Measurements from ENCODE around the gene CBX4.

CBX4 gene

GRCh38 chr17:79795795-79796443 lies 43.3 kb downstream of the CBX4 start:
- peaks cover 64 to 81% (median 72%) of the 10 kb centered on the region in 11 experiments for H3K27me3 ChIP-seq
- H3K4me1 ChIP-seq: peaks cover 44 to 63% (median 51%) of the 10 kb centered on the region in 10 experiments
- no peaks in the 10 kb centered on the region for H3K9me3 ChIP-seq (replicated peaks in 1 of 11)
- H3K4me2 ChIP-seq: peak overlapping the region; percentile 80 to 99 (median 93)
- H3K4me3 ChIP-seq: peak overlapping the region; percentile 67 to 87 (median 74)
- peaks cover 11 to 85% (median 75%) of the 10 kb centered on the region in 11 experiments; a peak in 20 of 22 replicates for H4K20me1 ChIP-seq
- H3K9ac ChIP-seq: peak overlapping the region; percentile 76 to 87 (median 83); a peak in 20 of 22 replicates
- peaks cover 8 to 23% (median 16%) of the 10 kb centered on the region in 11 experiments; a peak in 21 of 22 replicates for H3K36me3 ChIP-seq
- TF ChIP-seq Cebpa-rat (IDR thresholded peaks at IDR 0.05): no peak
- H3K27ac ChIP-seq: 0 out of 22 replicates have a peak overlapping the region, but pooled peaks of 1 of the 11 experiments have one; percentile 7

DNA sequence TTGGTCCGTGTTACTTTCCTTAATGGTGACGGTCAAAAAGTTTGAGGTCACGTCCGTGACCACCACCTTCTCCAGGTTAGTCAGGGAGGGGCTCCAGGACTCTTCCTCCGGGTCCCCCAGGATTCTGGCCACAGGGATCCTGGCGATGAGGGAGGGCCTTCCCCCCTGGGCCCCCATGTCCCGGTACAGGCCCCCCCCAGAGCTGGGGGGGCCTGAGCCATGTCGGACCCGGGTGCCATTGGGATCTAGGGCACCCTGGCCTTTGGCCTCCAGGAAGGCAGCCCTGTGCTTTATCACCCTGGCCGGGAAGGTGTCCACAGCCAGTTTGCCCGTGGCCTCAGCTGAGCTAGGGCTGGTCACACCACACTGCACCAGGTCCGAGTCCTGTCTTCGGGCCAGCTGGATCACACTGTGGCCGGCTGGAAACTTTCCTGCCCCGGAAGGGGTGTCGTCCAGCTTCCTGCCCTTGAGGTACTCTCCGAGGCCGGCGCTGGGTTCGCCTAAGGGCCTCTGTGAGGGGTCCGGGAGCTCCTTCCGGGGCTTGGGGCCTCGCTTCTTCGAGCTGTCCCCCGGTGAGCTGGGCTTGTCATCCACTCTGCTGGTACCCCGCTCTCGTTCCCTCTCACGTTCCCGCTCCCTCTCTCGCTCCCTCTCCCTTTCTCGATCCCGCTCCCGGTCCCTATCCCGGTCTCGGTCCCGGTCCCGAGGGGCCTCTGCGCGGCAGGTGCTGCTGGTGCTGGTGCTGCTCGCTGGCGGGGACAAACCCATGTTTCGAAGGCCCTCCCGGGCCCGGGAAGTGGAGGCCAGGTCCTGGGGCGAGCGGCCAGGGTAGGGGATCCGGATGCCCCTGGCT lies 44.4 kb downstream of the CBX4 start:
- Histone ChIP-seq H3K4me2 (peak overlapping the region in 9 of 11 experiments; percentile 1 to 32 (median 14); a peak in 4 of 22 replicates), H3K4me1 (peaks cover 41 to 59% (median 47%) of the 10 kb centered on the region in 10 experiments), H4K20me1 (peaks cover 11 to 86% (median 76%) of the 10 kb centered on the region in 11 experiments; a peak in 20 of 22 replicates), H3K27ac (no peak overlapping the region), H3K9me3 (replicated peaks in 1 of 11) (no peaks in the 10 kb centered on the region), H3K4me3 (no peak overlapping the region), H3K9ac (no peak overlapping the region), H3K27me3 (peaks cover 64 to 81% (median 72%) of the 10 kb centered on the region in 11 experiments), H3K36me3 (peaks cover 8 to 23% (median 16%) of the 10 kb centered on the region in 11 experiments; a peak in 21 of 22 replicates)
- TF ChIP-seq Cebpa-rat (IDR thresholded peaks at IDR 0.05): no peak

GRCh38 chr17:79793924-79794304 lies 45.3 kb downstream of the CBX4 start:
- peak overlapping the region in 2 of 11 experiments; percentile 12 to 24; a peak in 3 of 22 replicates for H3K4me2 ChIP-seq
- TF ChIP-seq Cebpa-rat (IDR thresholded peaks at IDR 0.05): no peak
- H3K4me1 ChIP-seq: peaks cover 36 to 56% (median 43%) of the 10 kb centered on the region in 10 experiments
- H3K9me3 ChIP-seq (replicated peaks in 1 of 11): no peaks in the 10 kb centered on the region
- H3K27ac ChIP-seq: no peak overlapping the region
- H3K27me3 ChIP-seq: peaks cover 64 to 81% (median 72%) of the 10 kb centered on the region in 11 experiments
- H4K20me1 ChIP-seq: peaks cover 11 to 86% (median 76%) of the 10 kb centered on the region in 11 experiments; a peak in 20 of 22 replicates
- no peak overlapping the region for H3K9ac ChIP-seq
- H3K36me3 ChIP-seq: peaks cover 8 to 23% (median 16%) of the 10 kb centered on the region in 11 experiments; a peak in 21 of 22 replicates
- H3K4me3 ChIP-seq: no peak overlapping the region

GRCh38 chr17:79792984-79793923 lies 46.0 kb downstream of the CBX4 start:
- peaks cover 8 to 23% (median 16%) of the 10 kb centered on the region in 11 experiments; a peak in 21 of 22 replicates for H3K36me3 ChIP-seq
- H3K9me3 ChIP-seq (replicated peaks in 1 of 11): no peaks in the 10 kb centered on the region
- H3K27me3 ChIP-seq: peaks cover 64 to 81% (median 72%) of the 10 kb centered on the region in 11 experiments
- no peak overlapping the region for H3K9ac ChIP-seq
- peaks cover 30 to 50% (median 36%) of the 10 kb centered on the region in 10 experiments for H3K4me1 ChIP-seq
- peaks cover 11 to 86% (median 77%) of the 10 kb centered on the region in 11 experiments; a peak in 20 of 22 replicates for H4K20me1 ChIP-seq
- H3K27ac ChIP-seq: no peak overlapping the region
- no peak for TF ChIP-seq Cebpa-rat (IDR thresholded peaks at IDR 0.05)
- no peak overlapping the region for H3K4me3 ChIP-seq
- no peak overlapping the region; a peak in 1 of 22 replicates for H3K4me2 ChIP-seq

- no peak for TF ChIP-seq Cebpa-rat (IDR thresholded peaks at IDR 0.05)
- Histone ChIP-seq H4K20me1 (peaks cover 11 to 89% (median 81%) of the 10 kb centered on the region in 11 experiments; a peak in 20 of 22 replicates), H3K27me3 (peaks cover 67 to 83% (median 74%) of the 10 kb centered on the region in 11 experiments), H3K27ac (no peak overlapping the region), H3K4me3 (no peak overlapping the region), H3K4me1 (peaks cover 23 to 44% (median 30%) of the 10 kb centered on the region in 10 experiments), H3K4me2 (no peak overlapping the region), H3K36me3 (peaks cover 8 to 23% (median 16%) of the 10 kb centered on the region in 11 experiments; a peak in 21 of 22 replicates), H3K9me3 (replicated peaks in 1 of 11) (no peaks in the 10 kb centered on the region), H3K9ac (no peak overlapping the region)
These were observed 46.8 kb downstream of the CBX4 start for GRCh38 chr17:79792341-79792871.

- TF ChIP-seq Cebpa-rat (IDR thresholded peaks at IDR 0.05): no peak
- Histone ChIP-seq H3K36me3 (peaks cover 8 to 25% (median 16%) of the 10 kb centered on the region in 11 experiments; a peak in 21 of 22 replicates), H3K9me3 (replicated peaks in 1 of 11) (no peaks in the 10 kb centered on the region), H3K9ac (no peak overlapping the region), H3K4me2 (peak overlapping the region in 5 of 11 experiments; percentile 16 to 57 (median 42); a peak in 4 of 22 replicates), H3K27me3 (peaks cover 73 to 89% (median 80%) of the 10 kb centered on the region in 11 experiments), H4K20me1 (peaks cover 11 to 96% (median 87%) of the 10 kb centered on the region in 11 experiments; a peak in 20 of 22 replicates), H3K27ac (no peak overlapping the region), H3K4me3 (0 out of 20 replicates have a peak overlapping the region, but pooled peaks of 1 of the 10 experiments have one; percentile 27), H3K4me1 (peaks cover 23 to 44% (median 33%) of the 10 kb centered on the region in 10 experiments)
These were observed 47.5 kb downstream of the CBX4 start for GRCh38 chr17:79791735-79792161.

DNA sequence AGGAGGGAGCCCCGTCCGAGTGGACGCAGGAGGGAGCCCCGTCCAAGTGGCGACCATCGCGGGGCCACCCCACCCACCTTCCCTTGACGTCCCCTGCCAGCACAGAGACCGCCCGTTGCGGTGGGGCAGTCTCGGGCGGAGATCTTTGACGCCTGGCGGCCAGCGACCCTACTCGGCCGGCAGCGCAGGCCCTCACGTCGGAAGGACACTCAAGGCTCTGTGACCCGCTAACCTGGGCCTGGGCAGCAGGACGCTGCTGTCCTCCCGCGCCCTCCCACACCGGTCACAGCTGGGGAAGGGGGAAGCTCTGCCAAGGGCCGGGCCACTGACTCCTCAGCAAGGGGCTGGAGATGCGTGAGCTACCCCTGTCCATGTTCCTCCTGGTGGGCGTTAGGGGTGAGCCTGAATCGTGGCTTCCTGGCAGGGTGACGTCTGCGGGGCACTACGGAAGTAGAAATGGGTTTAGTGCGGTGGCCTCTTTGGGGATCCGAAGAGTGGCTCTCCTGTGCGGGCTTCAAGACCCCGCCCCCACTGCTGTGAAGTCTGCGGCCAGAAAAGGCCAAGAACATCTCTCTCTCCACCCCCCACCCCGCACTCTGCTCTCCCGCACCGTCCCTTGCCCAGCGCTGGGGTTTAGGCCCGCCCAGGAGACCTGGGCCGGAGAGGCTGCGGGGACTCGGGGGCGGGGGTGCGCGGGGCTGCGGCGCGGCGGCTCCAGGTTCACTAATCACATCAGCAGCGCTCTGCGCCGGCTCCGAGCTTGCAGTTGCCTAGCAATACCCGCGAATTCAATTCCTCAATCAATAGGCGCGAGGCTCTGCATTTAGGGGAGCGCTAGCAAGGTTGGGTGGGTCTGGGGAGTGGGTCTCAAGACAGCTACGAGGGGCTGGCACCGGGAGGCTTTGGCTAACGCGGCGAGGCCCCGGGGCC lies 48.2 kb downstream of the CBX4 start:
- H3K4me2 ChIP-seq: peak overlapping the region in 9 of 11 experiments; percentile 9 to 57 (median 34); a peak in 12 of 22 replicates
- H3K4me3 ChIP-seq: peak overlapping the region in 4 of 10 experiments; percentile 3 to 27 (median 21); a peak in 2 of 20 replicates

More for the DNA sequence above, 48.2 kb downstream of the CBX4 start:
- Histone ChIP-seq H3K27me3 (peaks cover 78 to 96% (median 87%) of the 10 kb centered on the region in 11 experiments), H3K27ac (no peak overlapping the region), H3K9ac (no peak overlapping the region), H3K36me3 (peaks cover 8 to 32% (median 18%) of the 10 kb centered on the region in 11 experiments; a peak in 21 of 22 replicates), H3K9me3 (replicated peaks in 1 of 11) (no peaks in the 10 kb centered on the region), H4K20me1 (peaks cover 11 to 97% (median 93%) of the 10 kb centered on the region in 11 experiments; a peak in 20 of 22 replicates), H3K4me1 (peaks cover 20 to 41% (median 30%) of the 10 kb centered on the region in 10 experiments)
- no peak for TF ChIP-seq Cebpa-rat (IDR thresholded peaks at IDR 0.05)
